CD4-positive, alpha-beta T cell treated with Interleukin-2 at 100 ng/mL for 4 hours (primary cell): ENCODE data around the gene NFE2L2.
"Not testable (repeated sequence)": the region's sequence is repeated elsewhere in the genome, so short reads cannot be mapped to it uniquely, and the experiment has no call there.

ENCODE experiments used
- DNase-seq: peaks from one replicate; pipeline ENCODE4 v3.0.0-alpha.2; 2020; ENCODE audit warnings: low spot score

The NFE2L2 gene

GRCh38 chr2:177237932-177238331 lies 26.6 kb downstream of the NFE2L2 start:
- DNase-seq: no peak

- DNase-seq: no peak
Measured at GRCh38 chr2:177235855-177236437, 28.6 kb downstream of the NFE2L2 start.

- DNase-seq: no peak
Measured at GRCh38 chr2:177234267-177234666, 30.3 kb downstream of the NFE2L2 start.

GRCh38 chr2:177232098-177232704 lies 32.3 kb downstream of the NFE2L2 start:
- no peak for DNase-seq

GRCh38 chr2:177231270-177231669 lies 33.3 kb downstream of the NFE2L2 start:
- DNase-seq: no peak

- no peak for DNase-seq
Measured at GRCh38 chr2:177229442-177230242, 34.9 kb downstream of the NFE2L2 start.

- no peak for DNase-seq
Measured at GRCh38 chr2:177225965-177226360, 38.6 kb downstream of the NFE2L2 start.

- DNase-seq: not testable (repeated sequence)
Measured at GRCh38 chr2:177223436-177223835, 41.1 kb downstream of the NFE2L2 start.

GRCh38 chr2:177221970-177222369 lies 42.6 kb downstream of the NFE2L2 start:
- no peak for DNase-seq

GRCh38 chr2:177221534-177221933 lies 43.0 kb downstream of the NFE2L2 start:
- no peak for DNase-seq

- not testable (repeated sequence) for DNase-seq
Measured at GRCh38 chr2:177219787-177220186, 44.7 kb downstream of the NFE2L2 start.

GRCh38 chr2:177217247-177217843 lies 47.2 kb downstream of the NFE2L2 start:
- no peak for DNase-seq

- peak; percentile 90 for DNase-seq
Measured at GRCh38 chr2:177212891-177213856, 51.4 kb downstream of the NFE2L2 start.

- peak; percentile 99 for DNase-seq
Measured at GRCh38 chr2:177212106-177212890, 52.2 kb downstream of the NFE2L2 start, which contains the start of gene HNRNPA3. Gene HNRNPA3 (plus strand): TSS chr2:177212794. CDS start chr2:177212800, 6 bp downstream.

GRCh38 chr2:177211576-177212105 lies 52.9 kb downstream of the NFE2L2 start:
- DNase-seq: no peak

GRCh38 chr2:177211169-177211568 lies 53.4 kb downstream of the NFE2L2 start:
- DNase-seq: no peak

- no peak for DNase-seq
Measured at GRCh38 chr2:177207101-177207500, 57.4 kb downstream of the NFE2L2 start.

- DNase-seq: no peak
Measured at GRCh38 chr2:177204417-177204816, 60.1 kb downstream of the NFE2L2 start.

GRCh38 chr2:177201919-177202346 lies 62.6 kb downstream of the NFE2L2 start:
- DNase-seq: no peak

GRCh38 chr2:177200419-177200818 lies 64.1 kb downstream of the NFE2L2 start:
- not testable (repeated sequence) for DNase-seq
